Esophagus squamous epithelium (tissue), 4 donors: ENCODE measurements around the gene DISP2.

ENCODE experiments used
- CTCF ChIP-seq, 6 experiments: fragments of 450-650 bp in 4 of 6; fragments of 200-600 bp in 2 of 6; sonication (generic) in 2 of 6; IDR thresholded peaks; one replicate each; pipeline ENCODE4 v1.5.1; 2016 to 2019; ENCODE audit warnings: antibody characterized with exemption in 6 of 6, mild to moderate bottlenecking in 4 of 6, moderate library complexity in 4 of 6
- POLR2A ChIP-seq, 4 donors: fragments of 450-650 bp; IDR thresholded peaks; one replicate each; pipeline ENCODE4 v1.6.1; 2017; ENCODE audit warnings: antibody characterized with exemption in 4 of 4, mild to moderate bottlenecking in 4 of 4, moderate library complexity in 3 of 4

- TF ChIP-seq CTCF (IDR thresholded peaks at IDR 0.05) (peak in 2 of 6 experiments; percentile 7 to 36), POLR2A (IDR thresholded peaks at IDR 0.05) (no peak)
Observed at GRCh38 chr15:40354408-40355171, 3.4 kb upstream of the DISP2 start.
